Activated B cell treated with CpG ODN at 0.5 μM for 24 hours (primary cell): ENCODE measurements around the gene BBLN. TPM values are rescaled to one million over a fixed set of nuclear protein-coding genes. Genes with fewer than 3 reads are reported as not detected.

ENCODE experiments used
- ATAC-seq: fragments of 200-7000 bp; cut with Tn5 transposase; one replicate; pipeline ENCODE4 v1.10.0; 2021; ENCODE audit warnings: low read depth, mild to moderate bottlenecking, moderate library complexity
- CTCF ChIA-PET: fragments of 350-600 bp; sonication (Branson Sonifier 250); formaldehyde crosslinking; loops from one replicate; lab custom pipeline; 2021; ENCODE audit warnings: antibody characterized with exemption; lab: Charles Lee
- POLR2A ChIA-PET: fragments of 350-600 bp; sonication (Branson Sonifier 250); formaldehyde crosslinking; loops from one replicate; lab custom pipeline; 2021; ENCODE audit warnings: antibody characterized with exemption; lab: Charles Lee
- DNase-seq: peaks from one replicate; pipeline ENCODE4 v3.0.0; 2022
- H3K27ac Mint-ChIP-seq: one replicate; pipeline ENCODE4 v1.8.0; 2020; ENCODE audit warnings: mixed read lengths
- H3K27me3 Mint-ChIP-seq: one replicate; pipeline ENCODE4 v1.8.0; 2021; ENCODE audit warnings: mixed read lengths
- H3K36me3 Mint-ChIP-seq: one replicate; pipeline ENCODE4 v1.8.0; 2021; ENCODE audit warnings: low read depth, mixed read lengths
- H3K4me1 Mint-ChIP-seq: one replicate; pipeline ENCODE4 v1.8.0; 2021; ENCODE audit warnings: mixed read lengths
- H3K4me3 Mint-ChIP-seq: one replicate; pipeline ENCODE4 v1.8.0; 2020; ENCODE audit warnings: mild to moderate bottlenecking, mixed read lengths
- H3K9me3 Mint-ChIP-seq: one replicate; pipeline ENCODE4 v1.8.0; 2020; ENCODE audit warnings: mixed read lengths
- CTCF ChIP-seq: fragments of 200-600 bp; IDR thresholded peaks from one replicate; pipeline ENCODE4 v1.8.0; 2022; ENCODE audit warnings: antibody characterized with exemption, mild to moderate bottlenecking
- intact Hi-C: fragments of 100-400 bp; cut with micrococcal nuclease; formaldehyde crosslinking; loops from one replicate; pipeline ENCODE4 v1.15.1; 2024
- total RNA-seq: library from RNA; stranded (reverse); gene quantifications from 2 replicates; pipeline ENCODE4 v1.2.3, GENCODE V29; 2022

BBLN gene
- total RNA-seq, 1 donor from 2014 or later, result 47.7 TPM

GRCh38 chr9:128146591-128147120, 13.4 kb upstream of the BBLN start:
- ChIA-PET POLR2A (no interaction called here), CTCF (interaction anchor here (0.7 kb wide), 1 partner anchor 18 kb away, joined by 4 read pairs; no protein-coding TSS in a partner anchor)
- no peak for DNase-seq
- TF ChIP-seq CTCF, result no peak
- Mint-ChIP-seq H3K9me3 (no peaks in the 10 kb centered on the region), H3K4me3 (no peak overlapping the region), H3K4me1 (no peaks in the 10 kb centered on the region), H3K27me3 (peaks cover 4% of the 10 kb centered on the region), H3K27ac (no peak overlapping the region), H3K36me3 (no peaks in the 10 kb centered on the region)
- ATAC-seq, result no peak
- intact Hi-C loops, result no loop called here

DNA sequence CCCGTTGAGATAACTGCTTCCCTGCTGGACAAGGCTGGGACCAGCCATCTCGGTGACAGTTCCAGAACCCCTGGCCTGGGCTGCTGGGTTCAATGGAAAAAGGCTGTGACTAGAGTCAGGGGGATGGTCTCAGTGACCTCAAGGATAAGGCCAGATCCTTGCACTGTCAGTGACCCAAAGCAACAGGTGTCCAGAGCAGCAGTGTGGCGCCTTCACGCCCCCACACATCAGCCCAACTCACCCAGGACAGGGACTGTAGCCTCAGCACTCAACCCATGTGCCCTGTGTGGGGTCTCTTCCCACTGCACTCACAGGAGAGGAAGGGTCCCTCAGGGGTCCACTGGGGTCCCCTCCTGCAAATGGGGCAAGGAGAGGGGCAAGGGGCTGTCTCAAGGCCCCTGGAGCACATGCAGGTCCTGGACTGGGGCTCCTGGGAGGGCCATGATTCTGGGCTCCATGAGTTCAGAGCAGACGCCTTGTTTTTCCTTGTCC, 11.5 kb upstream of the BBLN start:
- ChIA-PET CTCF (no interaction called here), POLR2A (no interaction called here)
- intact Hi-C loops, result no loop called here
- Mint-ChIP-seq H3K27ac (no peak overlapping the region), H3K4me1 (no peaks in the 10 kb centered on the region), H3K36me3 (no peaks in the 10 kb centered on the region), H3K9me3 (no peaks in the 10 kb centered on the region), H3K4me3 (no peak overlapping the region), H3K27me3 (peaks cover 3% of the 10 kb centered on the region)
- TF ChIP-seq CTCF, result no peak
- ATAC-seq (no peak), DNase-seq (no peak)

- Mint-ChIP-seq H3K36me3 (no peaks in the 10 kb centered on the region), H3K4me3 (no peak within 1 kb of the TSS), H3K9me3 (no peaks in the 10 kb centered on the region), H3K27ac (no peak within 1 kb of the TSS), H3K27me3 (peaks cover 3% of the 10 kb centered on the region), H3K4me1 (no peaks in the 10 kb centered on the region)
- DNase-seq, result no peak
- POLR2A ChIA-PET, result no interaction called here
- intact Hi-C loops, result no loop called here
- TF ChIP-seq CTCF, result no peak
- no peak for ATAC-seq
- CTCF ChIA-PET, result no interaction called here
Observed at GRCh38 chr9:128149001-128149701, 10.9 kb upstream of the BBLN start, which contains the start of gene LCN2. Gene LCN2 (plus strand): TSS chr9:128149453. CDS start chr9:128149526, 73 bp downstream.

GRCh38 chr9:128149951-128150593, 10.0 kb upstream of the BBLN start:
- Mint-ChIP-seq H3K4me1 (no peaks in the 10 kb centered on the region), H3K27ac (no peak overlapping the region)

More at GRCh38 chr9:128149951-128150593, 10.0 kb upstream of the BBLN start:
- CTCF ChIA-PET, result no interaction called here
- Mint-ChIP-seq H3K27me3 (peaks cover 3% of the 10 kb centered on the region), H3K9me3 (no peaks in the 10 kb centered on the region), H3K4me3 (no peak overlapping the region), H3K36me3 (no peaks in the 10 kb centered on the region)
- DNase-seq, result no peak
- no peak for ATAC-seq
- POLR2A ChIA-PET, result no interaction called here
- intact Hi-C loops, result no loop called here
- no peak for TF ChIP-seq CTCF
